ENCODE results near the gene RIMBP3C.

Gene RIMBP3C

GRCh38 chr22:21592422-21592821 is 41.2 kb upstream of the RIMBP3C start:
- ChIA-PET CTCF (no interaction called here), POLR2A (ENCODE audit: low non-redundant PET) (no interaction called here)
- no peak overlapping the region for H3K27ac ChIP-seq
- no peak for TF ChIP-seq CTCF (conservative IDR thresholded peaks at IDR 0.05; ENCODE audit: low read depth)
- no peak for DNase-seq (ENCODE audit: low spot score)

- no peak for TF ChIP-seq CTCF (conservative IDR thresholded peaks at IDR 0.05; ENCODE audit: low read depth)
- no peak for DNase-seq (ENCODE audit: low spot score)
- peak overlapping the region; percentile 27 for H3K27ac ChIP-seq
- CTCF ChIA-PET = no interaction called here
- POLR2A ChIA-PET (ENCODE audit: low non-redundant PET) = no interaction called here
Measured at GRCh38 chr22:21591695-21592094, 40.4 kb upstream of the RIMBP3C start.

GRCh38 chr22:21590809-21591641 is 39.8 kb upstream of the RIMBP3C start:
- peak overlapping the region; percentile 27 for H3K27ac ChIP-seq
- no peak for TF ChIP-seq CTCF (conservative IDR thresholded peaks at IDR 0.05; ENCODE audit: low read depth)
- POLR2A ChIA-PET (ENCODE audit: low non-redundant PET) = no interaction called here
- no peak for DNase-seq (ENCODE audit: low spot score)
- CTCF ChIA-PET = no interaction called here

- POLR2A ChIA-PET (ENCODE audit: low non-redundant PET) = no interaction called here
- CTCF ChIA-PET = no interaction called here
- no peak for DNase-seq (ENCODE audit: low spot score)
- no peak overlapping the region for H3K27ac ChIP-seq
- TF ChIP-seq CTCF (conservative IDR thresholded peaks at IDR 0.05; ENCODE audit: low read depth) = no peak
Measured at GRCh38 chr22:21589396-21589795, 38.1 kb upstream of the RIMBP3C start.

GRCh38 chr22:21587803-21588611 is 36.7 kb upstream of the RIMBP3C start:
- TF ChIP-seq CTCF (conservative IDR thresholded peaks at IDR 0.05; ENCODE audit: low read depth) = no peak
- no peak for DNase-seq (ENCODE audit: low spot score)
- ChIA-PET CTCF (interaction anchor here (0.6 kb wide), 1 partner anchor 486 kb away, joined by 4 read pairs; no protein-coding TSS in a partner anchor), POLR2A (ENCODE audit: low non-redundant PET) (no interaction called here)
- no peak overlapping the region for H3K27ac ChIP-seq

GRCh38 chr22:21585389-21585788 is 34.1 kb upstream of the RIMBP3C start:
- no peak for TF ChIP-seq CTCF (conservative IDR thresholded peaks at IDR 0.05; ENCODE audit: low read depth)
- ChIA-PET CTCF (interaction anchor here (0.7 kb wide), 1 partner anchor 61 kb away, joined by 3 read pairs; no protein-coding TSS in a partner anchor), POLR2A (ENCODE audit: low non-redundant PET) (no interaction called here)
- DNase-seq (ENCODE audit: low spot score) = no peak
- no peak overlapping the region for H3K27ac ChIP-seq

Measured in RWPE1 (cell line).